Tibial nerve (tissue), 4 donors: Measurements from ENCODE around the gene RPL23. TPM values are rescaled to one million over a fixed set of nuclear protein-coding genes. Genes with fewer than 3 reads are reported as not detected.

Experiments
- DNase-seq, 2 donors: peaks; one replicate each; pipeline ENCODE4 v3.0.0-alpha.2; 2019; ENCODE audit warnings: low spot score in 2 of 2
- H3K27ac ChIP-seq, 4 donors: fragments of 200-600 bp; sonication (generic) in 3 of 4; one replicate each; pipeline ENCODE4 v1.5.1; 2017 to 2019; ENCODE audit warnings: mild to moderate bottlenecking in 1 of 4
- H3K27me3 ChIP-seq, 2 donors: fragments of 200-600 bp; sonication (generic) in 1 of 2; one replicate each; pipeline versions ENCODE4 v1.5.1 to v1.6.0; 2017 to 2019
- H3K36me3 ChIP-seq, 3 donors: fragments of 200-600 bp; sonication (generic); one replicate each; pipeline ENCODE4 v1.5.1; 2018 to 2019
- H3K4me1 ChIP-seq, 4 donors: fragments of 200-600 bp; sonication (generic) in 3 of 4; one replicate each; pipeline ENCODE4 v1.5.1; 2017 to 2019
- H3K4me3 ChIP-seq, 4 donors: fragments of 200-600 bp; sonication (generic) in 3 of 4; one replicate each; pipeline ENCODE4 v1.5.1; 2017 to 2019; ENCODE audit warnings: mild to moderate bottlenecking in 1 of 4, moderate library complexity in 1 of 4
- H3K9me3 ChIP-seq, 4 donors: fragments of 200-600 bp; sonication (generic) in 3 of 4; one replicate each; pipeline ENCODE4 v1.5.1; 2017 to 2019
- CTCF ChIP-seq, 5 experiments: fragments of 200-600 bp in 3 of 5; fragments of 450-650 bp in 2 of 5; sonication (generic) in 3 of 5; IDR thresholded peaks; one replicate each; pipeline ENCODE4 v1.5.1; 2016 to 2019; ENCODE audit warnings: antibody characterized with exemption in 5 of 5, mild to moderate bottlenecking in 3 of 5, moderate library complexity in 2 of 5
- EP300 ChIP-seq, 2 donors: sonication (generic); formaldehyde crosslinking; IDR thresholded peaks; one replicate each; pipeline ENCODE4 v1.6.1; 2017; ENCODE audit warnings: antibody characterized with exemption in 2 of 2, mild to moderate bottlenecking in 1 of 2
- POLR2A ChIP-seq, 2 donors: fragments of 450-650 bp; IDR thresholded peaks; one replicate each; pipeline ENCODE4 v1.6.1; 2017; ENCODE audit warnings: antibody characterized with exemption in 2 of 2, mild to moderate bottlenecking in 2 of 2, moderate library complexity in 2 of 2
- WGBS, 2 donors: methylation state at CpG; one replicate each; pipeline ENCODE4 v1.1.5; 2018; 5-methylcytosine and 5-hydroxymethylcytosine counted together
- total RNA-seq, 4 donors: library from RNA; depleted of rRNA; stranded (reverse); fragments of >200 nt; gene quantifications; one replicate each; pipeline ENCODE4 v1.1.0, GENCODE V29; 2016

RPL23 gene
- total RNA-seq: 1,000 to 10,000 TPM; 1,112 to 1,642 (median 1,331) TPM

- H3K27ac ChIP-seq: peak within 1 kb of the TSS; percentile 90 to 97 (median 94)
- WGBS, 2 donors: 1% methylated on average over 48 of the region's 48 CpGs
- no peaks in the 10 kb centered on the region for H3K9me3 ChIP-seq
- peak; percentile 93 to 96 for DNase-seq
- H3K27me3 ChIP-seq: no peaks in the 10 kb centered on the region
- TF ChIP-seq EP300 (IDR thresholded peaks at IDR 0.05): peak; percentile 96 to 99
- TF ChIP-seq CTCF (IDR thresholded peaks at IDR 0.05): peak in 2 of 5 experiments; percentile 26 to 30
- TF ChIP-seq POLR2A (IDR thresholded peaks at IDR 0.05): peak; percentile 39 to 90
- peaks cover 0 to 35% (median 20%) of the 10 kb centered on the region in 4 donors for H3K4me1 ChIP-seq
- peak within 1 kb of the TSS; percentile 49 to 64 (median 60) for H3K4me3 ChIP-seq
- H3K36me3 ChIP-seq: peaks cover 0 to 35% (median 20%) of the 10 kb centered on the region in 3 donors
Observed at GRCh38 chr17:38853292-38854219, at the start of gene RPL23. Gene RPL23, minus strand, starts transcription at chr17:38853721. Its CDS starts 11 bp downstream, at chr17:38853710.

GRCh38 chr17:38900978-38901656 is 47.6 kb upstream of the RPL23 start:
- DNase-seq: peak in 1 of 2 donors; percentile 64
- Histone ChIP-seq H3K4me1 (peaks cover 0 to 86% (median 61%) of the 10 kb centered on the region in 4 donors), H3K4me3 (no peak overlapping the region), H3K27me3 (no peaks in the 10 kb centered on the region), H3K9me3 (no peaks in the 10 kb centered on the region), H3K36me3 (peaks cover 0 to 48% (median 0%) of the 10 kb centered on the region in 3 donors), H3K27ac (peak overlapping the region in 3 of 4 donors; percentile 29 to 83 (median 77))
- TF ChIP-seq EP300 (IDR thresholded peaks at IDR 0.05) (peak in 1 of 2 donors; percentile 11), CTCF (IDR thresholded peaks at IDR 0.05) (no peak)
- WGBS, 2 donors: 18 to 20% methylated on average over 10 of the region's 10 CpGs

- DNase-seq: no peak
- peaks cover 0 to 90% (median 66%) of the 10 kb centered on the region in 4 donors for H3K4me1 ChIP-seq
- H3K9me3 ChIP-seq: no peaks in the 10 kb centered on the region
- peak overlapping the region in 3 of 4 donors; percentile 75 to 81 (median 81) for H3K27ac ChIP-seq
- WGBS, 2 donors: 55 to 69% methylated on average over 5 of the region's 5 CpGs
- no peaks in the 10 kb centered on the region for H3K27me3 ChIP-seq
- no peak overlapping the region for H3K4me3 ChIP-seq
- peaks cover 0 to 45% (median 0%) of the 10 kb centered on the region in 3 donors for H3K36me3 ChIP-seq
- TF ChIP-seq CTCF (IDR thresholded peaks at IDR 0.05): no peak
- no peak for TF ChIP-seq EP300 (IDR thresholded peaks at IDR 0.05)
- TF ChIP-seq POLR2A (IDR thresholded peaks at IDR 0.05): no peak
Observed at GRCh38 chr17:38899421-38899820, 45.9 kb upstream of the RPL23 start.

- Histone ChIP-seq H3K9me3 (no peaks in the 10 kb centered on the region), H3K4me1 (peaks cover 0 to 91% (median 70%) of the 10 kb centered on the region in 4 donors), H3K4me3 (no peak overlapping the region), H3K36me3 (peaks cover 0 to 40% (median 0%) of the 10 kb centered on the region in 3 donors), H3K27ac (peak overlapping the region; percentile 14 to 81 (median 78)), H3K27me3 (no peaks in the 10 kb centered on the region)
- 33 to 60% methylated on average over 4 to 11 of the region's 11 CpGs for WGBS, 2 donors
- no peak for DNase-seq
- TF ChIP-seq EP300 (IDR thresholded peaks at IDR 0.05) (no peak), POLR2A (IDR thresholded peaks at IDR 0.05) (no peak), CTCF (IDR thresholded peaks at IDR 0.05) (no peak)
Observed at GRCh38 chr17:38898812-38899348, 45.4 kb upstream of the RPL23 start.
